Loucy (cell line): ENCODE results near the gene LTBR.

ENCODE experiments used
- CTCF ChIP-seq: fragments of 200-600 bp; sonication (generic); conservative IDR thresholded peaks from 2 replicates; pipeline ENCODE4 v1.5.1; 2014; ENCODE audit warnings: mild to moderate bottlenecking, antibody characterized with exemption, low read length
- EZH2phosphoT487 ChIP-seq: fragments of 200-600 bp; IDR thresholded peaks from 2 replicates; pipeline ENCODE4 v1.6.1; 2018; ENCODE audit warnings: antibody characterized with exemption, mild to moderate bottlenecking, moderate library complexity, borderline replicate concordance

- TF ChIP-seq CTCF (no peak), EZH2phosphoT487 (no peak)
Observed at GRCh38 chr12:6336889-6337853, 46.8 kb upstream of the LTBR start.
